GM23338 (cell line): ENCODE measurements around the gene ICA1L. TPM values are rescaled to one million over a fixed set of nuclear protein-coding genes. Genes with fewer than 3 reads are reported as not detected.

ENCODE experiments used
- ATAC-seq: fragments of 200-7000 bp; cut with Tn5 transposase; 3 replicates; pipeline ENCODE4 v1.9.1; 2020
- DNase-seq: peaks from one replicate; pipeline ENCODE4 v3.0.0-alpha.2; 2015; ENCODE audit warnings: low spot score
- H2AFZ ChIP-seq: fragments of 200-600 bp; sonication (generic); 2 replicates; pipeline ENCODE4 v1.8.0; 2016; ENCODE audit warnings: antibody characterized with exemption, mild to moderate bottlenecking, moderate library complexity
- H3F3A ChIP-seq: fragments of 200-600 bp; sonication (generic); replicated peaks from 2 replicates; pipeline ENCODE4 v1.8.0; 2017; ENCODE audit warnings: antibody characterized with exemption, mixed run types, low read depth
- H3K27ac ChIP-seq: fragments of 200-600 bp; sonication (generic); 2 replicates; pipeline ENCODE4 v1.6.1; 2016; ENCODE audit warnings: low read depth
- H3K27me3 ChIP-seq: fragments of 200-600 bp; sonication (generic); 2 replicates; pipeline ENCODE4 v1.8.0; 2016; ENCODE audit warnings: mild to moderate bottlenecking, mixed run types, moderate library complexity; ENCODE audit not compliant: insufficient read depth
- H3K36me3 ChIP-seq: fragments of 200-600 bp; sonication (generic); 2 replicates; pipeline ENCODE4 v1.8.0; 2016; ENCODE audit warnings: mild to moderate bottlenecking; ENCODE audit not compliant: insufficient read depth
- H3K4me1 ChIP-seq: fragments of 200-600 bp; sonication (generic); 2 replicates; pipeline ENCODE4 v1.8.0; 2016; ENCODE audit warnings: mild to moderate bottlenecking, moderate library complexity; ENCODE audit not compliant: insufficient read depth
- H3K4me2 ChIP-seq: fragments of 200-600 bp; sonication (generic); 2 replicates; pipeline ENCODE4 v1.7.1; 2017; ENCODE audit warnings: mixed run types
- H3K4me3 ChIP-seq: fragments of 200-600 bp; sonication (generic); 2 replicates; pipeline ENCODE4 v1.6.1; 2016; ENCODE audit warnings: mixed run types
- H3K79me2 ChIP-seq: fragments of 200-600 bp; sonication (generic); replicated peaks from 2 replicates; pipeline ENCODE4 v1.8.0; 2017; ENCODE audit warnings: mild to moderate bottlenecking; ENCODE audit not compliant: insufficient read depth
- H3K9me2 ChIP-seq: fragments of 200-600 bp; sonication (generic); 2 replicates; pipeline ENCODE4 v1.8.0; 2017; ENCODE audit not compliant: insufficient read depth
- H4K20me1 ChIP-seq: fragments of 200-600 bp; sonication (generic); replicated peaks from 2 replicates; pipeline ENCODE4 v1.8.0; 2017; ENCODE audit warnings: mild to moderate bottlenecking; ENCODE audit not compliant: insufficient read depth
- H3K27ac Mint-ChIP-seq: 2 replicates; pipeline ENCODE4 v1.8.0; 2020; ENCODE audit warnings: inconsistent platforms, mild to moderate bottlenecking, moderate library complexity, mixed read lengths
- H3K27me3 Mint-ChIP-seq: 3 replicates; pipeline ENCODE4 v1.8.0; 2022; ENCODE audit warnings: low read depth, mild to moderate bottlenecking, moderate library complexity, mixed read lengths, inconsistent platforms; ENCODE audit not compliant: insufficient read depth, poor library complexity
- H3K36me3 Mint-ChIP-seq: 3 replicates; pipeline ENCODE4 v1.8.0; 2021; ENCODE audit warnings: low read depth, mild to moderate bottlenecking, inconsistent platforms, moderate library complexity, mixed read lengths
- H3K4me1 Mint-ChIP-seq: 3 replicates; pipeline ENCODE4 v1.8.0; 2020; ENCODE audit warnings: mild to moderate bottlenecking, inconsistent platforms, mixed read lengths
- H3K4me3 Mint-ChIP-seq: 3 replicates; pipeline ENCODE4 v1.8.0; 2021; ENCODE audit warnings: moderate library complexity, mild to moderate bottlenecking, inconsistent platforms, mixed read lengths
- H3K9me3 Mint-ChIP-seq: 3 replicates; pipeline ENCODE4 v1.8.0; 2020; ENCODE audit warnings: moderate library complexity, mild to moderate bottlenecking, inconsistent platforms, mixed read lengths
- CREB1 ChIP-seq: fragments of 250-450 bp; sonication (Bioruptor Pico); IDR thresholded peaks from 2 replicates; pipeline ENCODE4 v1.5.0; 2020; ENCODE audit warnings: low read depth, mild to moderate bottlenecking, moderate library complexity
- ETS1 ChIP-seq: IDR thresholded peaks from 2 replicates; pipeline ENCODE4 v1.6.1; 2016; ENCODE audit warnings: antibody characterized with exemption
- EZH2 ChIP-seq: fragments of 200-600 bp; sonication (generic); IDR thresholded peaks from one replicate; pipeline ENCODE4 v1.8.0; 2017; ENCODE audit warnings: antibody characterized with exemption, mild to moderate bottlenecking, low read depth; ENCODE audit not compliant: unreplicated experiment
- EZH2phosphoT487 ChIP-seq: fragments of 200-600 bp; sonication (generic); IDR thresholded peaks from one replicate; pipeline ENCODE4 v1.8.1; 2018; ENCODE audit warnings: antibody characterized with exemption; ENCODE audit not compliant: unreplicated experiment
- JUNB ChIP-seq: IDR thresholded peaks from one replicate; pipeline ENCODE4 v1.6.1; 2016; ENCODE audit warnings: antibody characterized with exemption; ENCODE audit not compliant: unreplicated experiment
- NANOG ChIP-seq: IDR thresholded peaks from 2 replicates; pipeline ENCODE4 v1.6.1; 2016; ENCODE audit warnings: antibody characterized with exemption, borderline replicate concordance
- POLR2AphosphoS5 ChIP-seq: IDR thresholded peaks from 2 replicates; pipeline ENCODE4 v1.6.1; 2016; ENCODE audit warnings: antibody characterized with exemption, low read depth
- STAT1 ChIP-seq: IDR thresholded peaks from one replicate; pipeline ENCODE4 v1.6.1; 2016; ENCODE audit warnings: antibody characterized with exemption; ENCODE audit not compliant: unreplicated experiment
- ZNF114 ChIP-seq: fragments of 250-450 bp; sonication (Bioruptor Pico); IDR thresholded peaks from 2 replicates; pipeline ENCODE4 v1.5.0; 2020; ENCODE audit warnings: mild to moderate bottlenecking, moderate library complexity
- polyA plus RNA-seq: library from polyadenylated mRNA; unstranded; fragments of >200 nt; fragmentation: Nextera tagmentation; extraction: Ambion mirVana; gene quantifications from 2 replicates; pipeline ENCODE4 v1.2.1, GENCODE V29; 2016
- total RNA-seq: library from RNA; depleted of rRNA; stranded (reverse); fragments of >200 nt; shearing (Covaris generic); gene quantifications from 2 replicates; pipeline ENCODE4 v1.2.3, GENCODE V29; 2014
- TF ChIP-seq, protein P1 (sequence below): IDR thresholded peaks from one replicate; pipeline ENCODE4 v1.6.1; 2018; ENCODE audit warnings: antibody characterized with exemption; ENCODE audit not compliant: unreplicated experiment
- TF ChIP-seq, protein P2 (sequence below), 2 experiments: fragments of 200-600 bp in 1 of 2; sonication (generic) in 1 of 2; conservative IDR thresholded peaks; 2 replicates each; pipeline versions ENCODE4 v1.5.1 to v1.6.1; 2016 to 2017; ENCODE audit warnings: antibody characterized with exemption in 2 of 2, low read depth in 2 of 2, mild to moderate bottlenecking in 2 of 2, moderate library complexity in 1 of 2
- TF ChIP-seq, protein P3 (sequence below): fragments of 250-450 bp; sonication (Bioruptor Pico); IDR thresholded peaks from 2 replicates; pipeline ENCODE4 v1.5.0; 2020; ENCODE audit warnings: mild to moderate bottlenecking, moderate library complexity

The ICA1L gene
- total and polyA plus RNA-seq, 2 experiments from 2014 or later: 1.6 to 7.2 TPM

GRCh38 chr2:202824901-202825300 is 46.7 kb downstream of the ICA1L start:
- Histone ChIP-seq H3K4me3 (no peak overlapping the region), H3K27me3 (no peaks in the 10 kb centered on the region), H3K36me3 (no peaks in the 10 kb centered on the region), H3K79me2 (no peaks in the 10 kb centered on the region), H3K27ac (no peak overlapping the region), H3F3A (no peaks in the 10 kb centered on the region), H4K20me1 (no peaks in the 10 kb centered on the region), H3K4me2 (no peak overlapping the region), H3K4me1 (no peaks in the 10 kb centered on the region), H2AFZ (no peak overlapping the region), H3K9me2 (no peaks in the 10 kb centered on the region)
- H3K4me1 Mint-ChIP-seq: no peaks in the 10 kb centered on the region; the same call in 2 of the 3 replicates
- peaks cover 3% of the 10 kb centered on the region for H3K27me3 Mint-ChIP-seq
- no peak for TF ChIP-seq EZH2
- TF ChIP-seq CREB1 (CRISPR knock-in tag): no peak
- TF ChIP-seq, protein P1, sequence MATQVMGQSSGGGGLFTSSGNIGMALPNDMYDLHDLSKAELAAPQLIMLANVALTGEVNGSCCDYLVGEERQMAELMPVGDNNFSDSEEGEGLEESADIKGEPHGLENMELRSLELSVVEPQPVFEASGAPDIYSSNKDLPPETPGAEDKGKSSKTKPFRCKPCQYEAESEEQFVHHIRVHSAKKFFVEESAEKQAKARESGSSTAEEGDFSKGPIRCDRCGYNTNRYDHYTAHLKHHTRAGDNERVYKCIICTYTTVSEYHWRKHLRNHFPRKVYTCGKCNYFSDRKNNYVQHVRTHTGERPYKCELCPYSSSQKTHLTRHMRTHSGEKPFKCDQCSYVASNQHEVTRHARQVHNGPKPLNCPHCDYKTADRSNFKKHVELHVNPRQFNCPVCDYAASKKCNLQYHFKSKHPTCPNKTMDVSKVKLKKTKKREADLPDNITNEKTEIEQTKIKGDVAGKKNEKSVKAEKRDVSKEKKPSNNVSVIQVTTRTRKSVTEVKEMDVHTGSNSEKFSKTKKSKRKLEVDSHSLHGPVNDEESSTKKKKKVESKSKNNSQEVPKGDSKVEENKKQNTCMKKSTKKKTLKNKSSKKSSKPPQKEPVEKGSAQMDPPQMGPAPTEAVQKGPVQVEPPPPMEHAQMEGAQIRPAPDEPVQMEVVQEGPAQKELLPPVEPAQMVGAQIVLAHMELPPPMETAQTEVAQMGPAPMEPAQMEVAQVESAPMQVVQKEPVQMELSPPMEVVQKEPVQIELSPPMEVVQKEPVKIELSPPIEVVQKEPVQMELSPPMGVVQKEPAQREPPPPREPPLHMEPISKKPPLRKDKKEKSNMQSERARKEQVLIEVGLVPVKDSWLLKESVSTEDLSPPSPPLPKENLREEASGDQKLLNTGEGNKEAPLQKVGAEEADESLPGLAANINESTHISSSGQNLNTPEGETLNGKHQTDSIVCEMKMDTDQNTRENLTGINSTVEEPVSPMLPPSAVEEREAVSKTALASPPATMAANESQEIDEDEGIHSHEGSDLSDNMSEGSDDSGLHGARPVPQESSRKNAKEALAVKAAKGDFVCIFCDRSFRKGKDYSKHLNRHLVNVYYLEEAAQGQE: no peak
- no peak for TF ChIP-seq POLR2AphosphoS5
- TF ChIP-seq STAT1: no peak
- no peak for TF ChIP-seq NANOG
- TF ChIP-seq ZNF114 (CRISPR knock-in tag): no peak
- TF ChIP-seq, protein P2, sequence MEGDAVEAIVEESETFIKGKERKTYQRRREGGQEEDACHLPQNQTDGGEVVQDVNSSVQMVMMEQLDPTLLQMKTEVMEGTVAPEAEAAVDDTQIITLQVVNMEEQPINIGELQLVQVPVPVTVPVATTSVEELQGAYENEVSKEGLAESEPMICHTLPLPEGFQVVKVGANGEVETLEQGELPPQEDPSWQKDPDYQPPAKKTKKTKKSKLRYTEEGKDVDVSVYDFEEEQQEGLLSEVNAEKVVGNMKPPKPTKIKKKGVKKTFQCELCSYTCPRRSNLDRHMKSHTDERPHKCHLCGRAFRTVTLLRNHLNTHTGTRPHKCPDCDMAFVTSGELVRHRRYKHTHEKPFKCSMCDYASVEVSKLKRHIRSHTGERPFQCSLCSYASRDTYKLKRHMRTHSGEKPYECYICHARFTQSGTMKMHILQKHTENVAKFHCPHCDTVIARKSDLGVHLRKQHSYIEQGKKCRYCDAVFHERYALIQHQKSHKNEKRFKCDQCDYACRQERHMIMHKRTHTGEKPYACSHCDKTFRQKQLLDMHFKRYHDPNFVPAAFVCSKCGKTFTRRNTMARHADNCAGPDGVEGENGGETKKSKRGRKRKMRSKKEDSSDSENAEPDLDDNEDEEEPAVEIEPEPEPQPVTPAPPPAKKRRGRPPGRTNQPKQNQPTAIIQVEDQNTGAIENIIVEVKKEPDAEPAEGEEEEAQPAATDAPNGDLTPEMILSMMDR (conservative IDR thresholded peaks at IDR 0.05; ENCODE audit: low read depth in 2 of 2): no peak
- TF ChIP-seq EZH2phosphoT487: no peak
- TF ChIP-seq JUNB: no peak
- no peak for TF ChIP-seq ETS1
- TF ChIP-seq, protein P3, sequence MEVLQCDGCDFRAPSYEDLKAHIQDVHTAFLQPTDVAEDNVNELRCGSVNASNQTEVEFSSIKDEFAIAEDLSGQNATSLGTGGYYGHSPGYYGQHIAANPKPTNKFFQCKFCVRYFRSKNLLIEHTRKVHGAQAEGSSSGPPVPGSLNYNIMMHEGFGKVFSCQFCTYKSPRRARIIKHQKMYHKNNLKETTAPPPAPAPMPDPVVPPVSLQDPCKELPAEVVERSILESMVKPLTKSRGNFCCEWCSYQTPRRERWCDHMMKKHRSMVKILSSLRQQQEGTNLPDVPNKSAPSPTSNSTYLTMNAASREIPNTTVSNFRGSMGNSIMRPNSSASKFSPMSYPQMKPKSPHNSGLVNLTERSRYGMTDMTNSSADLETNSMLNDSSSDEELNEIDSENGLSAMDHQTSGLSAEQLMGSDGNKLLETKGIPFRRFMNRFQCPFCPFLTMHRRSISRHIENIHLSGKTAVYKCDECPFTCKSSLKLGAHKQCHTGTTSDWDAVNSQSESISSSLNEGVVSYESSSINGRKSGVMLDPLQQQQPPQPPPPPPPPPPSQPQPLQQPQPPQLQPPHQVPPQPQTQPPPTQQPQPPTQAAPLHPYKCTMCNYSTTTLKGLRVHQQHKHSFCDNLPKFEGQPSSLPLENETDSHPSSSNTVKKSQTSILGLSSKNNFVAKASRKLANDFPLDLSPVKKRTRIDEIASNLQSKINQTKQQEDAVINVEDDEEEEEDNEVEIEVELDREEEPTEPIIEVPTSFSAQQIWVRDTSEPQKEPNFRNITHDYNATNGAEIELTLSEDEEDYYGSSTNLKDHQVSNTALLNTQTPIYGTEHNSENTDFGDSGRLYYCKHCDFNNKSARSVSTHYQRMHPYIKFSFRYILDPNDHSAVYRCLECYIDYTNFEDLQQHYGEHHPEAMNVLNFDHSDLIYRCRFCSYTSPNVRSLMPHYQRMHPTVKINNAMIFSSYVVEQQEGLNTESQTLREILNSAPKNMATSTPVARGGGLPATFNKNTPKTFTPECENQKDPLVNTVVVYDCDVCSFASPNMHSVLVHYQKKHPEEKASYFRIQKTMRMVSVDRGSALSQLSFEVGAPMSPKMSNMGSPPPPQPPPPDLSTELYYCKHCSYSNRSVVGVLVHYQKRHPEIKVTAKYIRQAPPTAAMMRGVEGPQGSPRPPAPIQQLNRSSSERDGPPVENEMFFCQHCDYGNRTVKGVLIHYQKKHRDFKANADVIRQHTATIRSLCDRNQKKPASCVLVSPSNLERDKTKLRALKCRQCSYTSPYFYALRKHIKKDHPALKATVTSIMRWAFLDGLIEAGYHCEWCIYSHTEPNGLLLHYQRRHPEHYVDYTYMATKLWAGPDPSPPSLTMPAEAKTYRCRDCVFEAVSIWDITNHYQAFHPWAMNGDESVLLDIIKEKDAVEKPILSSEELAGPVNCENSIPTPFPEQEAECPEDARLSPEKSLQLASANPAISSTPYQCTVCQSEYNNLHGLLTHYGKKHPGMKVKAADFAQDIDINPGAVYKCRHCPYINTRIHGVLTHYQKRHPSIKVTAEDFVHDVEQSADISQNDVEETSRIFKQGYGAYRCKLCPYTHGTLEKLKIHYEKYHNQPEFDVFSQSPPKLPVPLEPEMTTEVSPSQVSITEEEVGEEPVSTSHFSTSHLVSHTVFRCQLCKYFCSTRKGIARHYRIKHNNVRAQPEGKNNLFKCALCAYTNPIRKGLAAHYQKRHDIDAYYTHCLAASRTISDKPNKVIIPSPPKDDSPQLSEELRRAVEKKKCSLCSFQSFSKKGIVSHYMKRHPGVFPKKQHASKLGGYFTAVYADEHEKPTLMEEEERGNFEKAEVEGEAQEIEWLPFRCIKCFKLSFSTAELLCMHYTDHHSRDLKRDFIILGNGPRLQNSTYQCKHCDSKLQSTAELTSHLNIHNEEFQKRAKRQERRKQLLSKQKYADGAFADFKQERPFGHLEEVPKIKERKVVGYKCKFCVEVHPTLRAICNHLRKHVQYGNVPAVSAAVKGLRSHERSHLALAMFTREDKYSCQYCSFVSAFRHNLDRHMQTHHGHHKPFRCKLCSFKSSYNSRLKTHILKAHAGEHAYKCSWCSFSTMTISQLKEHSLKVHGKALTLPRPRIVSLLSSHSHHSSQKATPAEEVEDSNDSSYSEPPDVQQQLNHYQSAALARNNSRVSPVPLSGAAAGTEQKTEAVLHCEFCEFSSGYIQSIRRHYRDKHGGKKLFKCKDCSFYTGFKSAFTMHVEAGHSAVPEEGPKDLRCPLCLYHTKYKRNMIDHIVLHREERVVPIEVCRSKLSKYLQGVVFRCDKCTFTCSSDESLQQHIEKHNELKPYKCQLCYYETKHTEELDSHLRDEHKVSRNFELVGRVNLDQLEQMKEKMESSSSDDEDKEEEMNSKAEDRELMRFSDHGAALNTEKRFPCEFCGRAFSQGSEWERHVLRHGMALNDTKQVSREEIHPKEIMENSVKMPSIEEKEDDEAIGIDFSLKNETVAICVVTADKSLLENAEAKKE (CRISPR knock-in tag): no peak
- ATAC-seq: no peak
- no peak for DNase-seq
- H3K9me3 Mint-ChIP-seq: no peaks in the 10 kb centered on the region
- no peak overlapping the region for H3K27ac Mint-ChIP-seq
- H3K4me3 Mint-ChIP-seq: no peak overlapping the region
- H3K36me3 Mint-ChIP-seq: no peaks in the 10 kb centered on the region
